T-cell (primary cell): ENCODE data around the gene PIGR. TPM values are rescaled to one million over a fixed set of nuclear protein-coding genes. Genes with fewer than 3 reads are reported as not detected.

Experiments
- ATAC-seq, 4 experiments: fragments of 200-7000 bp in 3 of 4; fragments of 150-1000 bp in 1 of 4; cut with Tn5 transposase; replicated peaks in 1 of 4; 1 replicate in 3 of 4; 2 replicates in 1 of 4; pipeline ENCODE4 v1.10.0; 2021; ENCODE audit warnings: moderate library complexity in 3 of 4, mild to moderate bottlenecking in 2 of 4, moderate number of reproducible peaks in 1 of 4
- CTCF ChIA-PET, 2 donors: fragments of 300-600 bp; sonication (Branson Sonifier 250); formaldehyde crosslinking; loops; one replicate each; lab custom pipeline; 2022; ENCODE audit warnings: antibody characterized with exemption in 2 of 2; lab: Charles Lee
- POLR2A ChIA-PET, 2 donors: fragments of 300-600 bp; sonication (Branson Sonifier 250); formaldehyde crosslinking; loops; one replicate each; lab custom pipeline; 2022; ENCODE audit warnings: antibody characterized with exemption in 2 of 2; lab: Charles Lee
- DNase-seq, 35 experiments: peaks; one replicate each; pipeline versions ENCODE4 v3.0.0 to v3.0.0-alpha.2; 2013 to 2023
- H3K27ac ChIP-seq: one replicate; pipeline ENCODE4 v1.5.1; 2013; ENCODE audit warnings: low read length
- H3K27me3 ChIP-seq, 2 experiments: replicated peaks in 1 of 2; 1 replicate in 1 of 2; 2 replicates in 1 of 2; pipeline versions ENCODE4 v1.6.1 to v1.7.0; 2013; ENCODE audit warnings: low read length in 1 of 2, mixed read lengths in 1 of 2; ENCODE audit not compliant: control insufficient read depth in 2 of 2, insufficient read depth in 2 of 2; ENCODE audit errors: extremely low read depth in 1 of 2
- H3K36me3 ChIP-seq, 2 donors: 1 replicate in 1 of 2; 2 replicates in 1 of 2; pipeline versions ENCODE4 v1.6.1 to v1.7.0; 2013; ENCODE audit warnings: low read length in 1 of 2; ENCODE audit not compliant: control insufficient read depth in 2 of 2, insufficient read depth in 1 of 2; ENCODE audit errors: extremely low read depth in 1 of 2
- H3K4me1 ChIP-seq, 2 experiments: 1 replicate in 1 of 2; 2 replicates in 1 of 2; pipeline versions ENCODE4 v1.6.1 to v1.7.0; 2013; ENCODE audit warnings: low read length in 2 of 2, mixed read lengths in 1 of 2; ENCODE audit not compliant: insufficient read depth in 2 of 2, control insufficient read depth in 1 of 2; ENCODE audit errors: extremely low read depth in 1 of 2
- H3K4me3 ChIP-seq, 2 donors: 1 replicate in 1 of 2; 2 replicates in 1 of 2; pipeline versions ENCODE4 v1.5.1 to v1.7.0; 2013; ENCODE audit warnings: mild to moderate bottlenecking in 2 of 2, low read length in 1 of 2, moderate library complexity in 1 of 2; ENCODE audit not compliant: control insufficient read depth in 1 of 2; ENCODE audit errors: extremely low read depth in 1 of 2
- H3K9me3 ChIP-seq: 2 replicates; pipeline ENCODE4 v1.7.0; 2013
- H3K27ac Mint-ChIP-seq, 2 donors: one replicate each; pipeline ENCODE4 v1.8.0; 2020 to 2021; ENCODE audit warnings: mild to moderate bottlenecking in 2 of 2, mixed read lengths in 2 of 2
- H3K27me3 Mint-ChIP-seq, 2 donors: one replicate each; pipeline ENCODE4 v1.8.0; 2021 to 2022; ENCODE audit warnings: mixed read lengths in 2 of 2
- H3K36me3 Mint-ChIP-seq: one replicate; pipeline ENCODE4 v1.8.0; 2021; ENCODE audit warnings: mixed read lengths
- H3K4me1 Mint-ChIP-seq, 3 donors: one replicate each; pipeline ENCODE4 v1.8.0; 2020 to 2022; ENCODE audit warnings: mixed read lengths in 3 of 3, mild to moderate bottlenecking in 1 of 3
- H3K4me3 Mint-ChIP-seq, 3 donors: one replicate each; pipeline ENCODE4 v1.8.0; 2020 to 2022; ENCODE audit warnings: mild to moderate bottlenecking in 3 of 3, mixed read lengths in 3 of 3, moderate library complexity in 3 of 3
- H3K9me3 Mint-ChIP-seq, 3 donors: one replicate each; pipeline ENCODE4 v1.8.0; 2020 to 2022; ENCODE audit warnings: mixed read lengths in 3 of 3
- WGBS: methylation state at CpG from one replicate; pipeline ENCODE4 v1.1.5; 2013; ENCODE audit warnings: missing lambda C conversion rate; ENCODE audit not compliant: insufficient coverage; 5-methylcytosine and 5-hydroxymethylcytosine counted together
- total RNA-seq, 35 experiments: library from RNA in 6 of 35; stranded (reverse) in 6 of 35; fragments of 120-200 nt in 1 of 35; gene quantifications; one replicate each; pipeline versions ENCODE4 v1.2.1 to v1.2.4 and lab custom pipeline; 2013 to 2026

PIGR gene
- total RNA-seq, 5 donors from 2014 or later (not counting 1 experiment from before 2014, with no cell fraction given), result 2.7 to 6.7 (median 3.2) TPM; not detected in 2

DNA sequence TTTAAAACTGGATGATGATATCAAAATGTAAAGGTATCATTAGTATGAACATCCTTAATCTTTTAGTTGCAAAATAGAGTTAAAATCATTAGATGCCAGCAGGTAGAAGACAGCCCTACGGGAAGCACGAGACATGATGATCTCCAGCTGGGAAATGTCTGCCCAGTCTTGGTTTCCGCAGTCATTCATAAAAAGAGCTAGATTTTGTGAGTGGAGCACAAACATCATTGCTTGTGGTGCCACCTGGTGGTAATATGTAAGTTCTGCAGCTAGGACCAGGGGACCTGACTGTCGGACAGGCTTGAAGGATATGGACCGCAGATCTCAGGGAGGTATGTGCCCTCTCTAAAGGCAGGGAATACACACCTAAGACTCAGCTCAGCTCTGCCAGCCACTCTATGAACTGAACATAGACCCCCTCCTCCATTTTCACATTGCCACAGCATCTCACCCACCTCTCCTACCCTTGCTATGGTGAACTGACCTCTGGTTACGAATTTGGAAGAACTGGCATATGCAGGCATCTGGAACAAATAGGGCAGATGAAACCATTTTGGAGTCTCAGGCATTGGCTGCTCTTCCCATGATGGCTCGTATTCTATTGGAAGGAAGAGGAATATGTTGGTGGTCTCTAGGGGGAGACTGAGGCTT, 33.7 kb downstream of the PIGR start:
- peaks cover 71% of the 10 kb centered on the region for H3K36me3 Mint-ChIP-seq
- peak overlapping the region; percentile 29 for H3K27ac ChIP-seq
- peak in 33 of 35 experiments; percentile 21 to 86 (median 50) for DNase-seq
- CTCF ChIA-PET, result interaction anchor here (0.7 to 4.1 kb wide), 54 partner anchors 9 to 433 kb away, joined by 3 to 81 read pairs (median 4); partner anchors contain the start of genes FCMR (in 2 of the 2), IL20 (in 2 of the 2), DYRK3 (in 1 of the 2) and IL19 (in 1 of the 2)
- peaks cover 21 to 88% of the 10 kb centered on the region in 2 donors for H3K36me3 ChIP-seq
- peak overlapping the region in 1 of 3 donors; percentile 48 for H3K4me3 Mint-ChIP-seq
- 19% methylated on average over 6 of the region's 7 CpGs for WGBS
- no peaks in the 10 kb centered on the region for H3K27me3 Mint-ChIP-seq
- POLR2A ChIA-PET, result interaction anchor here (1.0 to 1.2 kb wide), 3 partner anchors 9 to 178 kb away, joined by 3 to 6 read pairs (median 5); partner anchors contain the start of gene FCMR (in 2 of the 2)
- H3K27me3 ChIP-seq, result no peaks in the 10 kb centered on the region
- H3K27ac Mint-ChIP-seq, result peak overlapping the region in 1 of 2 donors; percentile 95
- H3K9me3 ChIP-seq, result no peaks in the 10 kb centered on the region
- peak; percentile 31 to 35 (median 34) for ATAC-seq
- no peaks in the 10 kb centered on the region for H3K9me3 Mint-ChIP-seq
- peaks cover 71 to 93% of the 10 kb centered on the region in 2 experiments for H3K4me1 ChIP-seq
- H3K4me1 Mint-ChIP-seq, result peaks cover 93 to 94% (median 93%) of the 10 kb centered on the region in 3 donors
- no peak overlapping the region for H3K4me3 ChIP-seq

GRCh38 chr1:206911064-206911663, 35.1 kb downstream of the PIGR start:
- Mint-ChIP-seq H3K9me3 (no peaks in the 10 kb centered on the region), H3K27me3 (no peaks in the 10 kb centered on the region), H3K4me1 (peaks cover 87 to 93% (median 92%) of the 10 kb centered on the region in 3 donors), H3K36me3 (peaks cover 64% of the 10 kb centered on the region), H3K4me3 (peak overlapping the region in 2 of 3 donors; percentile 41 to 59), H3K27ac (peak overlapping the region; percentile 50 to 77)
- H3K4me3 ChIP-seq, result no peak overlapping the region
- H3K36me3 ChIP-seq, result peaks cover 17 to 85% of the 10 kb centered on the region in 2 donors
- DNase-seq, result peak in 4 of 35 experiments; percentile 24 to 76 (median 34)
- ChIA-PET POLR2A (interaction anchor here (0.6 to 1.0 kb wide), 2 partner anchors 10 to 119 kb away, joined by 4 to 6 read pairs; partner anchors contain the start of gene FCMR (in 1 of the 2)), CTCF (interaction anchor here (0.6 to 4.1 kb wide), 29 partner anchors 9 to 247 kb away, joined by 3 to 81 read pairs (median 12); partner anchors contain the start of genes FCMR (in 2 of the 2) and IL20 (in 2 of the 2))
- H3K27ac ChIP-seq, result no peak overlapping the region
- H3K9me3 ChIP-seq, result no peaks in the 10 kb centered on the region
- peak in 1 of 4 experiments; percentile 21 for ATAC-seq
- no CpG with 5 or more reads among the region's 1 CpG for WGBS
- H3K4me1 ChIP-seq, result peaks cover 71 to 92% of the 10 kb centered on the region in 2 experiments
- H3K27me3 ChIP-seq, result no peaks in the 10 kb centered on the region

- 57% methylated on average over 10 of the region's 14 CpGs for WGBS
- POLR2A ChIA-PET, result interaction anchor here (0.5 to 1.2 kb wide), 3 partner anchors 12 to 88 kb away, joined by 3 to 5 read pairs (median 3); partner anchors contain the start of gene FCMR (in 1 of the 2)
- ATAC-seq (peak in 1 of 4 experiments; percentile 1), DNase-seq (no peak)
- peak overlapping the region; percentile 25 to 35 for H3K4me3 ChIP-seq
- Mint-ChIP-seq H3K4me3 (peak overlapping the region in 2 of 3 donors; percentile 42 to 59), H3K4me1 (peaks cover 87 to 93% (median 92%) of the 10 kb centered on the region in 3 donors), H3K27me3 (no peaks in the 10 kb centered on the region), H3K27ac (peak overlapping the region; percentile 50 to 65), H3K36me3 (peaks cover 64% of the 10 kb centered on the region), H3K9me3 (no peaks in the 10 kb centered on the region)
- CTCF ChIA-PET, result interaction anchor here (0.6 to 2.1 kb wide), 7 partner anchors 9 to 177 kb away, joined by 3 to 13 read pairs (median 6); partner anchors contain the start of gene FCMR (in 1 of the 2)
- H3K4me1 ChIP-seq, result peaks cover 70 to 89% of the 10 kb centered on the region in 2 experiments
- no peaks in the 10 kb centered on the region for H3K27me3 ChIP-seq
- no peaks in the 10 kb centered on the region for H3K9me3 ChIP-seq
- peaks cover 20 to 86% of the 10 kb centered on the region in 2 donors for H3K36me3 ChIP-seq
- H3K27ac ChIP-seq, result no peak overlapping the region
These were observed 36.4 kb downstream of the PIGR start for GRCh38 chr1:206909883-206910318.

DNA sequence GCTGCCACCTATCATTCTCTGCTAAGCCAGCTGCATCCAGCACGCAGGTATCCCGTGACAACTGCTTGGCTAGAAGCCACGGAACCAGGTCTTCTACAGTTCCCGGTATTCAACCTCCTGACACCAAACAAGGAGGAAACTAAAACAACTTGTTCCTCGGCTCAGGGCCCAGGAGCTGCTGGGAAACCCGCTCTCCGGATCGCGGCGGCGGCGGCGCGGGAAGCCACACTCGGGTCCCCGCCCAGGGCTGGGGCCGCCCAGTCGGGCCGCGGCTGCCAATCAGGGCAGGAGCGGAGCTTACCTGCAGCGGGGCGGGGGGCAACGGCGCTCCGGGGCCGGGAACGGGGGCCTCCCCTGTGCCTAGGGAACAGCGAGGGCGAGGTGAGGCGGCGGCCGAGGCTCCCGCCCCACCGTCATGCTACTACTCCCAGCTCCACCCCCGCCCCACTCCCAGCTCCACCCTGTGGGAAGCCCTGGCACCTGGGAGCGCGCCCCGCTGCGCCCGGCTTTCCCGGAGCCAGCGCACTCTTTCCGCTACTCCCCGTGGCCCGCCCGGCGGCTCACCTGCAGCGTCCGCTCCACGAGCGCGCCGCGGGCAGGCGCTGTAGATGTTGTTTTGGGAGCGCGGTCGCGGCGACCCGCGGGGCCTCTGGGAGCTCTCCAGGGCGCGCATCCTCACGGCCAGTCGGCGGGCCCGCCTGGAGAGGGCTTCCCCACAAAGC, 36.9 kb downstream of the PIGR start:
- Mint-ChIP-seq H3K9me3 (no peaks in the 10 kb centered on the region), H3K27me3 (no peaks in the 10 kb centered on the region), H3K4me1 (peaks cover 87 to 93% (median 92%) of the 10 kb centered on the region in 3 donors), H3K36me3 (peaks cover 64% of the 10 kb centered on the region), H3K4me3 (peak overlapping the region in 2 of 3 donors; percentile 61 to 69), H3K27ac (peak overlapping the region; percentile 89 to 93)
- ChIA-PET POLR2A (interaction anchor here (0.5 to 1.2 kb wide), 5 partner anchors 8 to 341 kb away, joined by 3 to 5 read pairs (median 3); partner anchors contain the start of gene FCMR (in 1 of the 2)), CTCF (interaction anchor here (0.6 to 2.1 kb wide), 21 partner anchors 10 to 414 kb away, joined by 3 to 13 read pairs (median 3); partner anchors contain the start of genes FCMR (in 1 of the 2) and IL20 (in 1 of the 2))
- peak in 32 of 35 experiments; percentile 32 to 70 (median 50) for DNase-seq
- Histone ChIP-seq H3K36me3 (peaks cover 23 to 86% of the 10 kb centered on the region in 2 donors), H3K4me3 (peak overlapping the region; percentile 25 to 35), H3K4me1 (peaks cover 73 to 89% of the 10 kb centered on the region in 2 experiments), H3K27me3 (no peaks in the 10 kb centered on the region), H3K9me3 (no peaks in the 10 kb centered on the region), H3K27ac (peak overlapping the region; percentile 37)
- 11% methylated on average over 60 of the region's 69 CpGs for WGBS
- ATAC-seq, result peak; percentile 62 to 79 (median 68)

GRCh38 chr1:206908038-206908437, 38.2 kb downstream of the PIGR start:
- H3K36me3 Mint-ChIP-seq, result peaks cover 66% of the 10 kb centered on the region
- H3K36me3 ChIP-seq, result peaks cover 23 to 86% of the 10 kb centered on the region in 2 donors
- H3K27ac ChIP-seq, result no peak overlapping the region
- WGBS, result 97% methylated on average over 9 of the region's 10 CpGs
- POLR2A ChIA-PET, result no interaction called here
- ATAC-seq, result no peak
- peak overlapping the region; percentile 89 to 90 for H3K27ac Mint-ChIP-seq
- H3K4me1 Mint-ChIP-seq, result peaks cover 87 to 93% (median 90%) of the 10 kb centered on the region in 3 donors
- H3K4me1 ChIP-seq, result peaks cover 68 to 78% of the 10 kb centered on the region in 2 experiments
- H3K9me3 Mint-ChIP-seq, result no peaks in the 10 kb centered on the region
- no peaks in the 10 kb centered on the region for H3K27me3 ChIP-seq
- no peak for DNase-seq
- no peaks in the 10 kb centered on the region for H3K27me3 Mint-ChIP-seq
- CTCF ChIA-PET, result interaction anchor here (0.7 to 1.7 kb wide), 11 partner anchors 11 to 183 kb away, joined by 3 to 8 read pairs (median 4); partner anchors contain the start of gene IL20 (in 2 of the 2)
- H3K4me3 Mint-ChIP-seq, result peak overlapping the region in 1 of 3 donors; percentile 18
- no peaks in the 10 kb centered on the region for H3K9me3 ChIP-seq
- no peak overlapping the region for H3K4me3 ChIP-seq
